NCI-H510A (cell line): ENCODE measurements around the gene TRIP4.

ENCODE experiments used
- DNase-seq: peaks from one replicate; lab custom pipeline; 2025; lab: John Stamatoyannopoulos, UW

Gene TRIP4

DNA sequence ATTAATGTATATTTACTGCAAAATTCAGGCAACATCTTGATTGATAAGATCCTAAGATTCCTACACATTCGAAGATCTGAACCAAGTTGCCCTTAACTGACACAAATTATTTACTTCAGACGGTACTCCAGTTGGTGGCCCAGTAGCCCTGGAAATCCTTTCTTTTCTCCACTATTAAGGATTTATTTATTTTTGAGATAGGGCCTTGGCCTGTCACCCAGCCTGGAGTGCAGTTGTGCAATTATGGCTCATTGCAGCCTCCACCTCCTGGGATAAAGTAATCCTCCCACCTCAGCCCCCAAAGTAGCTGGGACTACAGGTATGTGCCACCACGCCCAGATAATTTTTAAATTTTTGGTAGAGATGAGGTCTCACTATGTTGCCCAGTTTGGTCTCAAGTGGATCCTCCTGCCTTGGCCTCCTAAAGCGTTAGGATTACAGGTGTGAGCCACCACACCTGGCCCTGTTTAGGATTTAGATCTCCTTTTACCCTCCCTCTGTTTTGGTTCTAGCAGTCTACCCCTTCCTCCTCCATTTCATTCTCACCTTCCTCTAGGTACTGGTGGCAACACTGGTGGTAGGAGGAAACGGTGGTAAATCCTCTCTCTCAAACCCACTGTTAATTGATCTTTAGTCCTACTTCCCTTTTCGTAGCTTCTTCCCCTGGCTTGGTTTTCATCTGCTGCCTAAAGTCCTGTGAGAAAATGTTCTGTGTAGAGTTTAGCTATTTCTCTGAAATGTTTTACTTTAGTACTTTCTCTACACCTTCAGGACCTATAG lies 60.1 kb downstream of the TRIP4 start:
- no peak for DNase-seq

DNA sequence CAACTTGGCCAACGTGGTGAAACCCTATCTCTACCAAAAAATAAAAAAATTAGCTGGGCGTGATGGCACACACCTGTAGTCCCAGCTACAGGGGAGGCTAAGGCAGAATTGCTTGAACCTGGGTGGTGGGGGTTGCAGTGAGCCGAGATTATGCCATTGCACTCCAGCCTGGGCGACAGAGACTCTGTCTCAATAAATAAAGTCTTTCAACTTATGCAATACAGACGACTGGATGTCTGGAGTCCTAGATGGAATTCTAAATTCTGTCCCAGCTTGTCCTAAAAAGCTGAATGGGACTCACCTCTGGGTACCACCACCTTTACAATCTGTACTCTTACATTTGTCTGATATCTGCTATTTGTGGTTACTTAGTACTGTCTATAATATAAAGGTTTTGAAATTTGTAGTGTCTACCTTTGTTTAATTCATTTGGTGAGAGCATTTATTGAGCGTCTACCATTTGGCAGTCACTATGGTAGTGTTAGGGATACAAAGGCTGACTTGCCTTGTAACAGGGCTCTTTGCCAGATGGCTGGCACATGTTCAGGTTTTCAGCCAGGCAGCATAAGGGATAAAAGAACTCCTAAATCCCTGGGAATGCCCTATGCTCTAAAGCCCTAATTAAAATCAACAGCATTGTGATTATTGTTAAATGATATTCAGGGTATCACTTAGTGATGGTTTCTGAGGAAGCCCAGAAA lies 65.5 kb downstream of the TRIP4 start:
- DNase-seq, result no peak

GRCh38 chr15:64453689-64454037 lies 66.0 kb downstream of the TRIP4 start:
- DNase-seq, result no peak

- no peak for DNase-seq
Measured at GRCh38 chr15:64454282-64454681, 66.6 kb downstream of the TRIP4 start.

DNA sequence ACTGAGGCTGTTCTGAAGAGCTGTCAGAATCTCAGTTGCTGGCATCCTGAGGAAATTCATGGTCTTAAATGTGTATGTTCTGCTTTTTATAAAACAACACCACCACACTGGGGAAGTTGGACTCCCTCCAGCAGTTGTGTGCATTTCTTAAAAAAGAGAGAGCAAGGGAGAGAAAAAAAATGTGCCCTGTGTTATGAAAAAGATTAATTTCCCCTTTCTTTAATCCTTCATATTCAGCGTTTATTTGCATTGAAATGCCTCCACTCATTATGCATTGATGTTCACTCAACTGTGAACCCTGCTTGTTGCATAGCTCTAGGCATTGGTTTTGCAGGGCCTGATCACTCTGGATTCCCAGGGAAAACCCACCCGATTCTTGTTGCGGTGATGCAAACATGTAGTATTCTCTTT lies 68.3 kb downstream of the TRIP4 start:
- no peak for DNase-seq

DNA sequence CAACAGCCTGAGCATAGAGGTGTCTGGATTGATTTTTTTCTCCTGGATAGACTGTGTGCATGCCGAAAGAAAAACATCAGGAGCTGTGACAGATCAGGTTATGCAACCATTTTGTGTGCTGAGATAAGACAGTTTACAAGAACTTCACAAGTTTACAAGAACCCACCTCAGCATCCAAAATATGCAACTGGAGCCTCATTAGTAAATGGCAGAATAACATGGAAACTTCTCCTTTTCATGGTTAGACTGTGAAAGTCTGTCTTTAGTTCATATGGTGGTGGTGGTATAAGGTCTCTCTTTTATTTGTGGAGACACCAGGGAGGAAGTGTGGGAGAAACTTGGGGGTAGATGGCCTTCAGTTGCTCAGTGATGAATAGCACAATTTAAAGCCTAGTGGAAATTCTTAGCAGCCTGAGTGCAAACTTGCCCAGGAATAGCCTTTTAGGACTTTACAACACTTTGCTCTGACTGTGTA lies 69.0 kb downstream of the TRIP4 start:
- no peak for DNase-seq

DNA sequence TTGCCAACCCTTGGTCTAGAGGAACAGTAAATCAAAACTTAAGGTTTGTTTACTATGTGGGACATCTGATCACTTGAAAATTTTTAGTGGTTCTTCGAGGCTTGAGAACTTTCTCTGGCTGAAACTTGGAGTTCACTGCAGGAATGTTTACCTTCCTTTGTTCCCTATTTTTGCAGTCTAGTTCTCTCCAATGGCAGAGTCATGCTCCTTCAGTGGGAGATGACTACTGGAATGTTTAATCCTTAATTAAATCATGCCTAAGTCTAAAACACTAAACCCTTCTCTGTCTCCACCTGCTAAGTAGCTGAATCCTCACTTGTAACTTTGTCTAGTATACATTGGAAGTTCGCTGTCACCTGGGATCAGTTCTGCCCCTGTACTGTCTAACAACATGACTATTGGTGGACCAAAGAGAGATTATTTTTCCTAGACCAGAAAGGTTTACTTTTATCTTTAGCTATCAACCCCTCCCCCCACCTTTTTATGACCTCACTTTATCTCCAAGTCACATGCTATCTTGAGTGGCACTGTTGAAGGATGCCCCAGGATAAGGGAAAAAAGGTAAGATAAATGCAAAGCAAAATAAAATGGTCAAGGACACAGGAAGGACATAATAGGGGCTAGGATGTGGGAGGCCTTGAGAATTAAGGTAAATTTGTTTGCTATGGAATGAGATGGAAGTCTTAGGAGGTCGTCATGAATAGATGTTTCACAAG lies 71.6 kb downstream of the TRIP4 start:
- DNase-seq, result no peak

DNA sequence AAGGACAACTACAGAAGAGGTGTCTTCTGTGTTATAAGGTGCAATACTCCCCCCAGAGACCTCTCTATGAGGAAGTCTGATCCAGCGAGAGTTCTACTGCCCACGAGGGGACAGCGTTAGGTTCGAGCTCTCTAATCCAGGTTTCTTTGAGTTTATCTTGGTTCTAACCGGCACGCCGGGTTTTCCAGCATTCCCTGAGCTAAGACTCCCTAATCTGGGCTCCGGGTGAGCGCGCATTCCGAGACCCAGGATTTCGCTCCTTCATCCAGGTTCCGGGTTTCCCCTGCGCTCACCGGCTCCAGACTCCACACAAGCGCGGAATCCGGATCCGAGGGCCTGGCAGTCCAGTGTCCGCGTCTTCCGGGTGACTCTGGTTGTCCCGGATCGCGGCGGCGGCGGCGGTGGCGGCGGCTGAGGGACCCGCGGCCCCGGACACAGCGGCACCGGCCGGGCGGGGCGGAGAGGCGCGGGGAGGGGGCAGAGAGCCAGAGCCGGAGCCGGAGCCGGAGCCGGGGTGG lies 72.6 kb downstream of the TRIP4 start, which contains the start of gene ZNF609:
Gene ZNF609 (plus strand): TSS at position 373 of the 518 bp plus-strand sequence. CDS start 38,842 bp downstream, outside the sequence.
- DNase-seq, result peak; percentile 82

GRCh38 chr15:64460724-64461720 lies 73.4 kb downstream of the TRIP4 start:
- peak; percentile 33 for DNase-seq

DNA sequence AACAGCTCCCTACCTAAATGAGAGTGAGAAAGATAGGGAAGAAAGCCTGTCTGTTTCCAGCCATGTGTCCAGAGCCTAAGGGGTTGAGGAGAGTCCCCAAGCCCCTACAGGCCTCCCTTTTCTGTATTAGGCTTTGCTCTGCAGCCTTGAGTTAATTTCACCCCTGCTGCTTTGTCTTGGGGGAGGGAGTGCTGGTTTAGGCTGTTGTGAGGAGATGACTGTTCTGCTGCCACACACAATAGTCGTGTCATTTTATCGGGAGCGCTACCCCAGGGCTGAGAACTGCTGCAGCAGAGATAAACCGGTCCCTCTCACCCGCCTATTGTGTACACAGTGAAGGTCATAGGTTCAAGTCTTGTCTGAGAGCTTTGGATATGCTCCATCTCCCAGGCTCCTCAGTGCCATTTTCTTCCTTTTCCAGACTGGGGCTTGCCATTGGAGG lies 74.1 kb downstream of the TRIP4 start:
- no peak for DNase-seq

DNA sequence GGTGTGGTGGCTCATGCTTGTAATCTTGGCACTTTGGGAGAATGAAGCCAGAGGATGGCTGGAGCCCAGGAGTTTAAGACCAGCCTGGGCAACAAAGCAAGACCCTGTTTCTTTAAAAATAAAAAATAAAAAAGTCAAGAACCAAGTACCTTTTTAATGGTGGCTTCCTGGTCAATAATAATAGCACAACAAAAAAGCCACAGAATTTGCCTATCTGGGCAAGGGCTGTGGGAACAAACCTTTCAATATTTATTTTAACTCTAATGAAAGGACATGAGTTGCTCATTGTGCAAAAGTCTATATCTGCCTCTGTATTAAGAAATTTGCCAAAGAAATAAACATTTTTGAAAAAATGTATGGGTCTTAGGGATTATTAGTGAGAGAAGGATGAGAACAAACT lies 74.9 kb downstream of the TRIP4 start:
- no peak for DNase-seq

- peak; percentile 49 for DNase-seq
Measured at GRCh38 chr15:64464276-64465005, 76.8 kb downstream of the TRIP4 start.

DNA sequence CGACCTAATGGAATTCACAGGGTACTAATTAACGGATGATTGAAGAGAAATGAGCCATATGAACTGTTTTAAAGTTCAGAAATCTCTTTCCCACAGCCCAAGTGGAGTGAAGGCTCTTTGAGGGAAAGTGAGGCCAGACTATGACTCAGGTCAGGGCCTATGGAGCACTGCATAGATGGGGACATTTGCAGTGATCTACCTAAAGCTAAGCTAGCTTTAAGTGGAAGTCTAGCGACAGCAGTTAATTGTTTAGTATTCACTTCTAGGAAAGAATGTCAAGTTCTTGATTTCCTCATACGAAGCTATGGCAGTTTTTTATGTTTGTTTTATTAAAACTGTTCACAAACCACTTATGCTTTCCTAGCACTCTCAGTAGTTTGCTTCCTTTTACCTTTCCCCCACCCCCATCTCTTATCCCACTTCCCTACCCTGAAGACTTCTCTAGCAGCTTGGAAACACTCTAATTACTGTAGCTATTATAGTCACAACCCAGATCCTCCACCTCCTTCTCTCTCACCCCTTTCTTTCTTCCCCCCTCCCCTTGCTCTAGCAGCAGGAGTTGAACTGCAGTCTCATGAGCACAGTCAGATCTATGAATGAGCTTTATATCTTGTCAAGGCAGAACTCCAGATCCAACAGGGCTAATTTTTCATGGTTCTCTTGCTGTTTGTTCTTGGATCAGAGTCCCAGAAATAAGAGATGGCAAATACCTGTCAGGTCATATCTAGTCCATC lies 78.9 kb downstream of the TRIP4 start:
- DNase-seq, result no peak

GRCh38 chr15:64472161-64472560 lies 84.5 kb downstream of the TRIP4 start:
- DNase-seq, result no peak

GRCh38 chr15:64474846-64475245 lies 87.2 kb downstream of the TRIP4 start:
- DNase-seq, result no peak

DNA sequence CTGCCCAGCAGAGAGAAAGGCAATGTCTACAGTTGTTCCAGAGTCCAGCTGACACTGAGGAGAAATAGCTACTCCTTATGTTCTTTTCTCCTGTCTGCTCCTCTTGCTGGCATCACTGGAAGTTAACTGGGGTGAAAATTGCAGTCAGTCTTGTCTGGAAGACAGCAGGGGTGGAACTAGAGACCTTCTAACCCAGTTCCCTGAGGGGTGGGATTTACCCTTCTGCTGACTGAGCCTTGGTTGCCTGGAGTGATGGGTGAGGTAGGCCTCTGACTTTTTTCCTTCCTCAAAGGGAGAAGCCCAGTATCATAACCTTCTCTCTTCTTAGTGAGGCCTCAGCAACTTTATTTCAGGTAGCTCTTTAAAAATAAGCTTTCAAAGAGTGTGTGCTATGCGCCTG lies 88.9 kb downstream of the TRIP4 start:
- no peak for DNase-seq

DNA sequence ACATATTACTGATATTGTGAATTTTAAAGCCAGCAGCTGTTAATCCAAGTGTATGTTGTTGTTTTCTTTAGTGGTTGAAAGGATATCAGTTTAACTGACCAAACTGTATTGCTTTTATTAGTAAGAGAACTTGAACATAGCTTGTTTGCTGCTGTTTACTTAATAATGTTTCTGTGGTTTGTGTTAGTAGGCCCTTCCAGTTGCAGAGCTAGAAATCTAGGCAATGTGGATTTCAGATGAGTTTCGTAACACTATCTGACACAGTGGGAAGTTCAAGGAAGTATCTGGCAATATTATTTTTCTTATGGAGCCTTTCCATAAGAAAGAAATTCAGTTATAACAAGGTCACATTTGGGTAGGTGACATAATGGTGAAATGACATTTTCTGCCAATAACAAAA lies 91.2 kb downstream of the TRIP4 start:
- DNase-seq, result no peak

DNA sequence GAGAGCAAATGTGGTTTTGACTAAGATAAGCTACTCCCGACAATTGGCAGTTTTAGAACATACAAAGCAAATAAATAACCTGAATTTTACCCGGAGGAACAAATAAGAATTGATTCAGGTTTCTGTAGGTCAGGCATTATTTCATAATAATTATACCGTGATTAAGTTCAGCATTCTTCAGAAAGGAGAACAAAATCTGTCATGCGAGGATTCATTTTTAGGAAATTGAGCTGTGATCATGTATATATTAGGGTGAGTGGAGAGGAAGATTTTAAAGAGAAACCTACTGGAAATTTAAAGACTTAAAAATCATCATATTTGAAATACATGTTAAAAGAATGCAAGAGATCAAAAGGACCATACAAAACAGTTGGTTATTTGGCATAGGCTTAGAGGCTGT lies 93.3 kb downstream of the TRIP4 start:
- DNase-seq, result no peak

- DNase-seq, result no peak
Measured at GRCh38 chr15:64483749-64484148, 96.1 kb downstream of the TRIP4 start.

GRCh38 chr15:64485796-64486195 lies 98.2 kb downstream of the TRIP4 start:
- DNase-seq, result no peak
